K562 (cell line): ENCODE results near the gene SYCP3. TPM values are rescaled to one million over a fixed set of nuclear protein-coding genes. Genes with fewer than 3 reads are reported as not detected.

Experiments
- ATAC-seq: fragments of 200-7000 bp; cut with Tn5 transposase; 3 replicates; pipeline ENCODE4 v1.9.1; 2020; ENCODE audit warnings: moderate library complexity
- Bru-seq: library from RNA; stranded (reverse); fragments of 400-500 nt; gene quantifications from one replicate; lab custom pipeline; 2021; lab: Mats Ljungman, UMichigan
- BruChase-seq, 2 experiments: library from RNA; stranded (reverse); fragments of 400-500 nt; gene quantifications; one replicate each; lab custom pipeline; 2021; lab: Mats Ljungman, UMichigan
- BruUV-seq: library from RNA; stranded (reverse); fragments of 400-500 nt; replicated peaks from 2 replicates; lab custom pipeline; 2021; lab: Mats Ljungman, UMichigan
- CTCF ChIA-PET: fragments of 300-600 bp; formaldehyde crosslinking; extraction: SDS; loops from one replicate; lab custom pipeline; 2021; ENCODE audit warnings: low intra/inter-chr PET ratio; lab: Yijun Ruan, JAX
- POLR2A ChIA-PET: fragments of 300-600, 350-650 bp; sonication (Branson Sonifier 250); formaldehyde crosslinking; extraction: SDS; loops from one replicate; lab custom pipeline; 2021; ENCODE audit warnings: antibody characterized with exemption, inconsistent platforms; lab: Yijun Ruan, JAX
- DNase-seq, 4 experiments: peaks; one replicate each; pipeline versions ENCODE4 v3.0.0 to v3.0.0-alpha.2; 2011 to 2018; ENCODE audit warnings: low spot score in 3 of 4, mixed read lengths in 3 of 4; ENCODE audit errors: extremely low read depth in 1 of 4
- FAIRE-seq: peaks from 2 replicates; lab custom pipeline; 2011; peaks lifted over from hg19 to GRCh38; lab: Jason Lieb, UNC
- H2AFZ ChIP-seq: 2 replicates; pipeline ENCODE4 v1.6.0; 2011; ENCODE audit warnings: low read depth, low read length, control low read depth, inconsistent platforms
- H3K27ac ChIP-seq: fragments of 200-600 bp; 3 replicates; pipeline ENCODE4 v1.8.0; 2011; ENCODE audit warnings: low read depth, mild to moderate bottlenecking, control low read depth, inconsistent platforms, low read length, moderate library complexity, mixed read lengths; ENCODE audit errors: extremely low read depth
- H3K27me3 ChIP-seq, 2 experiments: fragments of 300-600 bp in 1 of 2; 2 replicates in 1 of 2; 3 replicates in 1 of 2; pipeline versions ENCODE4 v1.6.0 to v1.8.0; 2011; ENCODE audit warnings: inconsistent platforms in 2 of 2, low read length in 2 of 2, mild to moderate bottlenecking in 1 of 2, mixed read lengths in 1 of 2, moderate library complexity in 1 of 2; ENCODE audit not compliant: control insufficient read depth in 2 of 2, insufficient read depth in 2 of 2
- H3K36me3 ChIP-seq: fragments of 300-600 bp; 3 replicates; pipeline ENCODE4 v1.8.0; 2011; ENCODE audit warnings: mild to moderate bottlenecking, low read length, inconsistent platforms; ENCODE audit not compliant: control insufficient read depth, insufficient read depth
- H3K4me1 ChIP-seq, 2 experiments: fragments of 200-600 bp in 1 of 2; replicated peaks in 1 of 2; 2 replicates in 1 of 2; 3 replicates in 1 of 2; pipeline versions ENCODE4 v1.5.1 to v1.8.0; 2011; ENCODE audit warnings: inconsistent platforms in 2 of 2, low read length in 2 of 2, mild to moderate bottlenecking in 1 of 2, mixed read lengths in 1 of 2, moderate library complexity in 1 of 2; ENCODE audit not compliant: control insufficient read depth in 2 of 2, insufficient read depth in 2 of 2
- H3K4me2 ChIP-seq: 2 replicates; pipeline ENCODE4 v1.6.1; 2011; ENCODE audit warnings: low read length, control low read depth, inconsistent platforms, mixed read lengths; ENCODE audit not compliant: insufficient read depth
- H3K4me3 ChIP-seq: fragments of 200-600 bp; sonication (generic), shearing (Covaris generic); 2 replicates; pipeline ENCODE4 v1.5.1; 2016; ENCODE audit warnings: control low read depth, inconsistent platforms
- H3K79me2 ChIP-seq: fragments of 200-600 bp; 3 replicates; pipeline ENCODE4 v1.8.0; 2011; ENCODE audit warnings: low read length, inconsistent platforms; ENCODE audit not compliant: control insufficient read depth, insufficient read depth
- H3K9ac ChIP-seq, 2 experiments: 2 replicates each; pipeline versions ENCODE4 v1.6.0 to v1.6.1; 2011; ENCODE audit warnings: low read depth in 2 of 2, low read length in 2 of 2, control low read depth in 1 of 2, inconsistent platforms in 1 of 2, mild to moderate bottlenecking in 1 of 2, mixed read lengths in 1 of 2; ENCODE audit not compliant: insufficient read depth in 1 of 2
- H3K9me1 ChIP-seq: one replicate; pipeline ENCODE4 v1.6.0; 2011; ENCODE audit warnings: inconsistent platforms, mild to moderate bottlenecking, low read length, moderate library complexity; ENCODE audit not compliant: control insufficient read depth, insufficient read depth
- H3K9me3 ChIP-seq: replicated peaks from 2 replicates; pipeline ENCODE4 v1.5.1; 2011; ENCODE audit warnings: low read depth, low read length, inconsistent platforms; ENCODE audit not compliant: control insufficient read depth, insufficient read depth
- H4K20me1 ChIP-seq: replicated peaks from 2 replicates; pipeline ENCODE4 v1.6.1; 2011; ENCODE audit warnings: low read length, inconsistent platforms, mixed read lengths; ENCODE audit not compliant: control insufficient read depth, insufficient read depth
- EGR1 ChIP-seq: fragments of 450-650 bp; conservative IDR thresholded peaks from 2 replicates; pipeline ENCODE4 v1.6.1; 2017; ENCODE audit warnings: mild to moderate bottlenecking
- JUND ChIP-seq, 2 experiments: IDR thresholded peaks; 2 replicates in 1 of 2; 3 replicates in 1 of 2; pipeline ENCODE4 v1.6.1; 2011; ENCODE audit warnings: borderline replicate concordance in 2 of 2, low read depth in 2 of 2, low read length in 2 of 2, improper control_type of control experiment in 1 of 2, missing biosample characterization in 1 of 2, missing genetic modification characterization in 1 of 2, missing genetic modification reagents in 1 of 2
- MYNN ChIP-seq, 2 experiments: sonication (generic); formaldehyde crosslinking in 1 of 2; IDR thresholded peaks; 2 replicates each; pipeline versions ENCODE4 v1.5.0 to v1.6.1; 2016 to 2020; ENCODE audit warnings: antibody characterized with exemption in 1 of 2, missing genetic modification reagents in 1 of 2
- NFIC ChIP-seq: fragments of 450-650 bp; IDR thresholded peaks from 2 replicates; pipeline ENCODE4 v1.6.1; 2017; ENCODE audit warnings: mild to moderate bottlenecking, inconsistent platforms
- RBM22 ChIP-seq: fragments of 200-400 bp; formaldehyde crosslinking; IDR thresholded peaks from 2 replicates; pipeline ENCODE4 v1.6.1; 2018; ENCODE audit warnings: low read length, low read depth; ENCODE audit not compliant: poor library complexity, severe bottlenecking
- ZNF197 ChIP-seq: fragments of 200-800 bp; sonication (Bioruptor generic); IDR thresholded peaks from 2 replicates; pipeline ENCODE4 v1.6.1; 2016; ENCODE audit warnings: low read depth, missing genetic modification characterization, missing compliant biosample characterization
- ZNF408 ChIP-seq: fragments of 250-450 bp; sonication (Bioruptor Pico); IDR thresholded peaks from 2 replicates; pipeline ENCODE4 v1.4.0; 2020; ENCODE audit warnings: low read depth, mild to moderate bottlenecking, moderate library complexity
- WGBS: fragments of 100-300 bp; shearing (Covaris generic); methylation state at CpG from one replicate; pipeline ENCODE4 v1.1.6; 2016; ENCODE audit warnings: low coverage, mixed read lengths; ENCODE audit not compliant: insufficient coverage; ENCODE audit errors: missing lambda C conversion rate; 5-methylcytosine and 5-hydroxymethylcytosine counted together
- in situ Hi-C: fragments of 300-500 bp; cut with MboI; formaldehyde crosslinking; loops from 4 replicates; pipeline ENCODE4 v1.15.0; 2018; ENCODE audit warnings: inconsistent platforms, mixed read lengths
- intact Hi-C: fragments of 100-400 bp; cut with micrococcal nuclease; formaldehyde crosslinking; loops from 2 replicates; pipeline ENCODE4 v1.14.2; 2022
- long read RNA-seq, 3 experiments: library from polyadenylated mRNA in 2 of 3; library from RNA in 1 of 3; unstranded in 2 of 3; stranded (forward) in 1 of 3; transcript quantifications; one replicate each; pipeline ENCODE4 v2.0.0, GENCODE V29; 2019 to 2022
- polyA minus RNA-seq, 3 experiments: library from RNA; depleted of rRNA, polyadenylated mRNA; stranded (reverse); fragments of >200 nt; gene quantifications; 2 replicates each; pipeline ENCODE4 v1.2.3, GENCODE V29; 2011
- polyA plus RNA-seq, 8 experiments: library from polyadenylated mRNA; depleted of rRNA in 4 of 8; stranded (reverse) in 5 of 8; unstranded in 3 of 8; fragments of >200 nt; fragmentation: Nextera tagmentation in 2 of 8; fragmentation: Illumina TruSeq in 1 of 8; extraction: Ambion mirVana in 2 of 8; extraction: Trizol in 1 of 8; gene quantifications; 2 replicates each; pipeline versions ENCODE4 v1.2.1 to v1.2.3, GENCODE V29; 2011 to 2014; ENCODE audit warnings: inconsistent platforms in 1 of 8, missing spikeins in 1 of 8
- total RNA-seq, 7 experiments: library from RNA; depleted of rRNA in 6 of 7; stranded (reverse); fragments of >200 nt in 6 of 7; fragmentation: Illumina TruSeq in 2 of 7; extraction: Trizol in 2 of 7; gene quantifications; 2 replicates each; pipeline versions ENCODE4 v1.2.1 to v1.2.3, GENCODE V29; 2011 to 2021; ENCODE audit warnings: low replicate concordance in 1 of 7
- TF ChIP-seq, protein P1 (sequence below): sonication (generic); formaldehyde crosslinking; IDR thresholded peaks from 2 replicates; pipeline ENCODE4 v1.8.1; 2023; ENCODE audit warnings: mild to moderate bottlenecking, missing genetic modification reagents
- TF ChIP-seq, protein P2 (sequence below): fragments of 250-450 bp; sonication (Bioruptor Pico); IDR thresholded peaks from 2 replicates; pipeline ENCODE4 v1.5.0; 2021; ENCODE audit warnings: mild to moderate bottlenecking, moderate library complexity

The SYCP3 gene
- total RNA-seq (2011; cell fraction: chromatin; rRNA removed; ENCODE audit: low replicate concordance): 0.35 and 0.97 TPM in 2 replicates
- 0.33 TPM in 1 of 2 replicates, not detected in the other for total RNA-seq (2011; cell fraction: nucleolus; rRNA removed)
- 0.37 and 0.46 TPM in 2 replicates for total RNA-seq (2011; cell fraction: nucleoplasm; rRNA removed)
- total RNA-seq (2014; rRNA removed): 0.37 TPM in 1 of 2 replicates, not detected in the other
- 0.15 TPM in 1 of 2 replicates, not detected in the other for total RNA-seq (2014; rRNA removed; fragmentation: Illumina TruSeq; extraction: Trizol)
- 0.22 TPM in 1 of 2 replicates, not detected in the other for total RNA-seq (2015; rRNA removed; fragmentation: Illumina TruSeq; extraction: Trizol)
- total RNA-seq (2021): not detected in 2 replicates
- 0.11 and 0.16 TPM in 2 replicates for polyA plus RNA-seq (2011; rRNA removed)
- polyA plus RNA-seq (2011; cell fraction: cytosol; rRNA removed): not detected in 2 replicates
- polyA plus RNA-seq (2011; cell fraction: nucleus; rRNA removed): 0.10 and 0.11 TPM in 2 replicates
- polyA plus RNA-seq (2012): 0.16 and 0.29 TPM in 2 replicates
- polyA plus RNA-seq (2014; fragmentation: Illumina TruSeq; extraction: Trizol): not detected in 2 replicates
- under 1 TPM; 0.25 TPM for polyA plus RNA-seq (2014; fragmentation: Nextera tagmentation; extraction: Ambion mirVana)
- polyA plus RNA-seq (2014; rRNA removed): not detected in 2 replicates
- polyA minus RNA-seq (2011; rRNA and poly(A)+ RNA removed): 0.15 TPM in 1 of 2 replicates, not detected in the other
- not detected in 2 replicates for polyA minus RNA-seq (2011; cell fraction: cytosol; rRNA and poly(A)+ RNA removed)
- polyA minus RNA-seq (2011; cell fraction: nucleus; rRNA and poly(A)+ RNA removed): 0.11 and 0.13 TPM in 2 replicates
- Bru-seq, nascent RNA: percentile 31 among the genes with signal in this experiment
- BruChase-seq, experiment 1, labeled RNA remaining after a 2-hour chase: percentile 49 among the genes with signal in this experiment
- BruChase-seq, experiment 2, labeled RNA remaining after a 6-hour chase: percentile 49 among the genes with signal in this experiment
- long read RNA-seq, experiment 1, partial matches to known transcripts: 0 of 4 reads
- long read RNA-seq, experiment 1, other reads (novel, unspliced or antisense): 4 of 4 reads
- long read RNA-seq, experiment 2: 0 reads
- long read RNA-seq, experiment 3: 0 reads

DNA sequence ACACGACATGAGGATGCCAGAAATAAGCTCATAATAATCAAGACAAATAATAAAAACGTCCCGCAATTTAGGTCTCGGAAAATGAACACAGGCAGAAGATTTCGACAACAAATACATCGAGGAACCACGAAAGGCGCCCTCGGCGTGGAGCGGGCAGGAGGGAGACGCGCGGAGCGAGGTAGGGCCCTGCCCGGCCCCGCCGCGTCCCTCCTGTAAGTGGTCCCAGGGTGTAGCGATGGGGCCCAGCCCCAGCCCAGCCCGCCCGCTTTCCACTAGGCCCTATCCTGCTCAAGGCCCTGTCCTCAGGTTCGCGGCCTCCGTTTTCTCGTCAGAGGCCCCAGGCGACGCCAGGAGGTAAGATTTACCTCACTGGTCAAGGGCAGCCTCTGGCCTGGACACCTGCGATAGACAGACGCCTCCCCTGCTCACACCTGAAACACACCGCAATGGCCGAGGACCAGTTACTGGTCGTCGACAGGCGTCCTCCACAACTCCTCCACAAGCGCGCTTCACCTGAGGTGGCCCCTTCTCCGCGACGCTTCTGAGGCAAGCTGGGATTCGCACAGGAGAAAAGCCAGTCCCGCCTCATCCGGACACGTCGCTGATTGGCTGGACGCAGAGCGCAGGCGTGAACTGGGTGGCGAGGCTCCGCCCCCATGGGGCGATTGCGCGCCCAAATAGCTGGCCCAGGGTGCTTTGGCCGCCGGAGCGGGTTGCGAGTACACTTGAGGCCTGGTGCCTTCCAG, at the start of gene SYCP3:
TSS of gene SYCP3 (minus strand) at position 543 of the 746 bp plus-strand sequence. CDS start 1,527 bp downstream, outside the sequence.
- no peak within 1 kb of the TSS for H3K9ac ChIP-seq
- H3K79me2 ChIP-seq: no peaks in the 10 kb centered on the region
- H3K27ac ChIP-seq: no peak within 1 kb of the TSS
- FAIRE-seq (no peak), DNase-seq (no peak), ATAC-seq (no peak; the same call in 2 of the 3 replicates)
- H4K20me1 ChIP-seq: no peaks in the 10 kb centered on the region
- peaks cover 0 to 6% of the 10 kb centered on the region in 2 experiments; a peak in 1 of 5 replicates for H3K4me1 ChIP-seq
- no peaks in the 10 kb centered on the region for H3K9me3 ChIP-seq
- no TSS peak for BruUV-seq
- no peaks in the 10 kb centered on the region for H3K9me1 ChIP-seq
- intact Hi-C loops (no loop called here), in situ Hi-C loops (no loop called here)
- WGBS: 97% methylated on average over 37 of the region's 57 CpGs
- no peak within 1 kb of the TSS for H3K4me3 ChIP-seq
- no peak within 1 kb of the TSS for H2AFZ ChIP-seq
- no peak for TF ChIP-seq MYNN (IDR thresholded peaks at IDR 0.05)
- TF ChIP-seq MYNN (CRISPR knock-in tag; IDR thresholded peaks at IDR 0.05): no peak
- TF ChIP-seq NFIC: no peak
- no peak for TF ChIP-seq ZNF408 (CRISPR knock-in tag)
- TF ChIP-seq EGR1: no peak
- peak; percentile 49 for TF ChIP-seq RBM22
- TF ChIP-seq, protein P1, sequence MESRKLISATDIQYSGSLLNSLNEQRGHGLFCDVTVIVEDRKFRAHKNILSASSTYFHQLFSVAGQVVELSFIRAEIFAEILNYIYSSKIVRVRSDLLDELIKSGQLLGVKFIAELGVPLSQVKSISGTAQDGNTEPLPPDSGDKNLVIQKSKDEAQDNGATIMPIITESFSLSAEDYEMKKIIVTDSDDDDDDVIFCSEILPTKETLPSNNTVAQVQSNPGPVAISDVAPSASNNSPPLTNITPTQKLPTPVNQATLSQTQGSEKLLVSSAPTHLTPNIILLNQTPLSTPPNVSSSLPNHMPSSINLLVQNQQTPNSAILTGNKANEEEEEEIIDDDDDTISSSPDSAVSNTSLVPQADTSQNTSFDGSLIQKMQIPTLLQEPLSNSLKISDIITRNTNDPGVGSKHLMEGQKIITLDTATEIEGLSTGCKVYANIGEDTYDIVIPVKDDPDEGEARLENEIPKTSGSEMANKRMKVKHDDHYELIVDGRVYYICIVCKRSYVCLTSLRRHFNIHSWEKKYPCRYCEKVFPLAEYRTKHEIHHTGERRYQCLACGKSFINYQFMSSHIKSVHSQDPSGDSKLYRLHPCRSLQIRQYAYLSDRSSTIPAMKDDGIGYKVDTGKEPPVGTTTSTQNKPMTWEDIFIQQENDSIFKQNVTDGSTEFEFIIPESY (CRISPR knock-in tag): peak; percentile 34; the same call in 1 of the 2 replicates
- no peak for TF ChIP-seq JUND (IDR thresholded peaks at IDR 0.05; ENCODE audit: borderline replicate concordance, low read depth, low read length)
- TF ChIP-seq JUND (tag; IDR thresholded peaks at IDR 0.05; ENCODE audit: borderline replicate concordance, low read depth, low read length): no peak
- TF ChIP-seq, protein P2, sequence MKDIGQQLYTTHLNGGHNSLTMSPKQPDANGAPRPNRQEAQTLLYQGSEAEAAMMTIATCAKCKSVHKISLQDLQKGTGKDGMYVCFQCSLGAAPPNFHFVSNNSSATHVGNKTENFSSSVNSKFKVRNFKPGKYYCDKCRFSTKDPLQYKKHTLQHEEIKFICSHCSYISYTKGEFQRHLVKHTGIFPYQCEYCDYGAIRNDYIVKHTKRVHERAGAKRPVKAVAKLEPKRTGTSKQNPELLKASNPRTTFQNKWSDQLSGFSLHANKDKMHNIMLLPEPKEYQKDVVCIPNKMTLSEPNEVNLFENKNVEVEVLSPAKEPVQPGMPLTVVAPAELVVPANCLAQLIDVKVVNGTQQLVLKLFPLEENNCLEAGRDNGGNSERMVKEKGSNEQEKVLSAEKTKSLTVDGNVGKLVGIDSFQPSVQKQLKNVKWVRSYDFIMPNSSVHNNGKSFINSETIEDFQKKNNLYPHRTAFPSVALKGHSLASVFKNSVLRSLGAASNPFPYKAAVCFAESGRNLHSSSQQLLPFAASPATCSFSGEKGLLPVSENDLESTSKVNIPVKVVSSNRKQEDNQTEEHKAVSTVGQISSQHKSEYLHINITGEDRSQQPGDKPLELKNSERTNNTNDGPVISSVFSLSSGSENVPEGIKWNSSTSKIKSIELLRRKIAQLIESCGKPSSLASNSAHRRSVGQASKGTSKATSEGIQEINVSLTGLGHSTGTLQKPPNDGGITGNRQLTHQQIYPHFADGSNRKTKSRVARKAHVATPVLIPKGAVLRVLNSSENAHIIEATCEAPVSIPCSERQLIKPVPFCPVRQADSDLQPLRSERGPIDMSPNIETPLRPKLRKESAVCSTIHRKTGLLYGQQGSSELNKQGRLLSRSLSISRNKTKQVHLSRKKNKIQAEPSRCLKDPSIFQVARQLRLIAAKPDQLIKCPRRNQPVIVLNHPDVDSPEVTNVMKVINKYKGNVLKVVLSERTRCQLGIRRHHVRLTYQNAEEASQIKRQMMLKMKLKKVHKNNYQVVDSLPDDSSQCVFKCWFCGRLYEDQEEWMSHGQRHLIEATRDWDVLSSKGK (CRISPR knock-in tag): no peak
- TF ChIP-seq ZNF197 (CRISPR knock-in tag): no peak
- no peak within 1 kb of the TSS for H3K4me2 ChIP-seq
- CTCF ChIA-PET: no interaction called here
- H3K36me3 ChIP-seq: peaks cover 68% of the 10 kb centered on the region
- POLR2A ChIA-PET: no interaction called here
- H3K27me3 ChIP-seq: no peaks in the 10 kb centered on the region
